Spinal cord (tissue), 10 donors: ENCODE data around the gene RANBP9. TPM values are rescaled to one million over a fixed set of nuclear protein-coding genes. Genes with fewer than 3 reads are reported as not detected.

Experiments used
- DNase-seq, 6 donors: peaks; one replicate each; pipeline versions ENCODE4 v3.0.0 to v3.0.0-alpha.2; 2013 to 2015; ENCODE audit warnings: low spot score in 6 of 6, low read depth in 4 of 6
- H3K27ac ChIP-seq: one replicate; pipeline ENCODE4 v1.5.1; 2013; ENCODE audit warnings: low read depth, low read length, control low read depth
- H3K27me3 ChIP-seq: one replicate; pipeline ENCODE4 v1.6.1; 2013; ENCODE audit warnings: low read length; ENCODE audit not compliant: control insufficient read depth, insufficient read depth
- H3K36me3 ChIP-seq: one replicate; pipeline ENCODE4 v1.6.1; 2013; ENCODE audit warnings: low read length; ENCODE audit not compliant: control insufficient read depth, insufficient read depth
- H3K4me1 ChIP-seq: one replicate; pipeline ENCODE4 v1.6.1; 2013; ENCODE audit warnings: low read length; ENCODE audit not compliant: control insufficient read depth, insufficient read depth
- H3K4me3 ChIP-seq: one replicate; pipeline ENCODE4 v1.5.1; 2013; ENCODE audit warnings: low read depth, low read length, control low read depth
- H3K9me3 ChIP-seq: one replicate; pipeline ENCODE4 v1.6.1; 2013; ENCODE audit warnings: low read length; ENCODE audit not compliant: control insufficient read depth, insufficient read depth
- WGBS: methylation state at CpG from one replicate; pipeline ENCODE4 v1.1.5; 2013; ENCODE audit warnings: missing lambda C conversion rate; ENCODE audit not compliant: insufficient coverage; 5-methylcytosine and 5-hydroxymethylcytosine counted together
- polyA plus RNA-seq, 2 donors: library from polyadenylated mRNA; unstranded; fragments of 120-200 nt; gene quantifications; one replicate each; pipeline ENCODE4 v1.2.1, GENCODE V29; 2013; ENCODE audit not compliant: insufficient read length in 2 of 2
- total RNA-seq, 2 donors: library from RNA; depleted of rRNA in 1 of 2; stranded (reverse); fragments of 120-200 nt in 1 of 2; fragments of >200 nt in 1 of 2; gene quantifications; one replicate each; pipeline versions ENCODE4 v1.2.3 to v1.2.4, GENCODE V29; 2013 to 2014
- donor health status: healthy.

Gene RANBP9
- total and polyA plus RNA-seq, 4 donors = 34.8 to 59.8 (median 56.1) TPM

DNA sequence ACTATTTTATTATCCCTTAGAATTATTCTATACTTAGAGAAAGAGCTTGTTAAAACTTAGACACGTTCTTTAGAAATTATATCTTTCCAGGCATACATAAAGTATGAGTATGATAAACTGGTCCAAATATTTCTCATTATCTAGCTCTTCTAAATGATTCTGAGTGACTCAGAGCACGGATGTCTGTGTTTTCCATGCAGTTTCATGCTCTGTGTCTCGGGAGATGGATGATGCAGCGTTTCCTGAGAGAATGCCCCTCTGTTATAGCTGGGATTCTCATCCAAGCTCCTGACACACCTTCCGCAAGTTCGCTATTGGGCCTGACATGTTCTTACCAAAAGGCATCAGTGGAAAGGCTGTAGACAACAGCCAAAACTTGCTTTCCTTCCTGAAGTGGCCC, 117.9 kb downstream of the RANBP9 start:
- no peak for DNase-seq
- Histone ChIP-seq H3K9me3 (no peaks in the 10 kb centered on the region), H3K27ac (no peak overlapping the region), H3K4me1 (no peaks in the 10 kb centered on the region), H3K27me3 (no peaks in the 10 kb centered on the region), H3K36me3 (peaks cover 53% of the 10 kb centered on the region), H3K4me3 (no peak overlapping the region)
- 90% methylated on average over 5 of the region's 6 CpGs for WGBS

DNA sequence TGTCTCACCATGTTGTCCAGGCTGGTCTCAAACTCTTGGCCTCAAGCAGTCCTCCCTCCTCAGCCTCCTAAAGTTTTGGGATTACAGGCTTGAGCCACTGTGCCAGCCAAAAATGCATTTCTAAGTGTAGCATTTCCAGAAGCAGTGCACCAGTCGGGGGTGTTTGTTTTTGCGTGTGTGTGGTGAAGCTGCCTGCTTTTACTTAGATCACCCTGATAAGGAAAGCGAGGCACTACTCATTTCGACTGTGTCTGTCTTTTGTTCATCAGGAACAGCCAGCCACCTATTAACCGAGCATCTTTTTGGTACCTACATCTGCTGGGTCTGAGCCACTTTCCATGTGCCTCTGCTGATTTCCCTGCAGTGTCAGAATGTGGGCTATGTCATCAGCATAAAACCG, 118.5 kb downstream of the RANBP9 start:
- H3K27me3 ChIP-seq = no peaks in the 10 kb centered on the region
- 88% methylated on average over 5 of the region's 6 CpGs for whole genome bisulfite sequencing
- no peaks in the 10 kb centered on the region for H3K4me1 ChIP-seq
- H3K36me3 ChIP-seq = peaks cover 48% of the 10 kb centered on the region
- DNase-seq = no peak
- no peak overlapping the region for H3K27ac ChIP-seq
- no peak overlapping the region for H3K4me3 ChIP-seq
- no peaks in the 10 kb centered on the region for H3K9me3 ChIP-seq

DNA sequence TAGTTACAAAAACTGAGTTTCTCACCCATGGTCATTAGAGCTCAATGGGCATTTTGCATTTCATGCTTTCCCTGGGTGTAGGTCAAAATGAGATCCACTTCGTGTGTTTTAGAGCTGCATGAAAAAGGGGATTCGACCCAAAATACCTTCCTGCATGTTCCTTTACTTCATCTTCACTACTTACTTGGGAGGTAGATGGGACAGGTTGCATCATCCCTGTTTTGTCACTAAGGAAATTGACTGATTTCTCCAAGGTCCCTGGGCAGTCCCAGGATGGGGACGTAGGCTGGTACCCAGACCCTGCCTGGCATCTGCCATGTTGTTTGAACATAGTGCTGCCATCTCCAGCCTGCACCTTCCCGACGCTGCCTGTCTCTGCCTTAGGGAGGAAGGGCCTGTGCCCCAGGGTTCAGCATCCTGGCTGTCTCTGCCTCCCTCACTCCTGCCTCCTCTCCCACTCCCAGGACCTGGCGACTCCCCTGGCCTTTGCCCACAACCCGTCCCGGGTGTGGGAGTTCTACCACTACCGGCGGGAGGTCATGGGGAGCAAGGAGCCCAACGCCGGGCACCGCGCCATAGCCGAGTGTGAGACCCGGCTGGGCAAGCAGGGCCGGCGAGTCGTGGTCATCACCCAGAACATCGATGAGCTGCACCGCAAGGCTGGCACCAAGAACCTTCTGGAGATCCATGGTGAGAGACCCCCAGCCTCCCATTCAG, 120.3 kb downstream of the RANBP9 start:
- H3K27ac ChIP-seq = no peak overlapping the region
- H3K9me3 ChIP-seq = no peaks in the 10 kb centered on the region
- H3K4me1 ChIP-seq = no peaks in the 10 kb centered on the region
- peaks cover 58% of the 10 kb centered on the region for H3K36me3 ChIP-seq
- DNase-seq = no peak
- H3K27me3 ChIP-seq = no peaks in the 10 kb centered on the region
- WGBS = 94% methylated on average over 18 of the region's 21 CpGs
- no peak overlapping the region for H3K4me3 ChIP-seq

DNA sequence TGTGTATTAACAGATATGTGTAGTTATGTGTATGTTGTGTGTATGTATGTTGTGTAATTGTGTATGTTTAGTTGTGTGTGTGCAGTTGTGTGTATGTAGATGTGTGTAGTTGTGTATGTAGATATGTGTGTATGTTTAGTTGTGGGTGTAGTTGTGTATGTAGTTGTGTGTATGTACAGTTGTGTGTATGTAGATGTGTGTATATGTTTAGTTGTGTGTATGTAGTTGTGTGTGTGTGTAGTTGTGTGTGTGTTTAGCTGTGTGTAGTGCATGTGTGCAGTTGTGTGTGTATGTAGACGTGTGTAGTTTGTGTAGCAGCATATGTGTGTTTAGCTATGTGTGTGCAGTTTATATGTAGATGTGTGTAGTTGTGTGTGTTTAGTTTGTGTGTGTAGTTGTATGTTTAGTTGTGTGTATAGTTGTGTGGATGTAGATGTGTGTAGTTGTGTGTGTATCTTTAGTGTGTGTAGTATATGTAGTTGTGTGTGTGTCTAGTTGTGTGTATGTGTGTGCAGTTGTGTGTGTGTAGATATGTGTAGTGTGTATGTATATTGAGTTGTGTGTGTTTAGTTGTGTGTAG, 121.0 kb downstream of the RANBP9 start:
- Histone ChIP-seq H3K27me3 (no peaks in the 10 kb centered on the region), H3K9me3 (no peaks in the 10 kb centered on the region), H3K4me3 (no peak overlapping the region), H3K36me3 (peaks cover 53% of the 10 kb centered on the region), H3K4me1 (no peaks in the 10 kb centered on the region), H3K27ac (no peak overlapping the region)
- WGBS = 100% methylated on average over 1 of the region's 1 CpG
- no peak for DNase-seq

DNA sequence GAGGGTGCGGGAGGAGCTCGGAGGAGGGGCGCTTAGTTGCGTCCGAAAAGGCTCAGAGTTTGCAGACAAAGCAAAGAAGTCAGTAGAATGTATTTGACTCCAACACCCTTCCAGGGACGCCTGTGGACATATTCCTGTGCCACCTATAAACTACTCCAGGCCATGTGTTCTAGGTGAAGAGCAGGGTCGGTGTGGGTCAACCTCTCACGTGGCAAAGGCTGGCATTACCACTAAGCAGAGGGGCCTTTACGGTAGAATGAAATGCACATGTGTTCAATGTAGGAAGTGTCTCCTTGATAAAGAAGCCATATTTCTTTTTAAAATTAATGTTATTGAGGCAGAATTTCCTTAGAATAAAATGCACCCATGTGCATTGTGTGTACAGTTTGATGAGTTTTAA, 121.8 kb downstream of the RANBP9 start:
- Histone ChIP-seq H3K27ac (no peak overlapping the region), H3K36me3 (peaks cover 49% of the 10 kb centered on the region), H3K9me3 (no peaks in the 10 kb centered on the region), H3K27me3 (no peaks in the 10 kb centered on the region), H3K4me1 (no peaks in the 10 kb centered on the region), H3K4me3 (no peak overlapping the region)
- no CpG with 5 or more reads among the region's 9 CpGs for WGBS
- DNase-seq = no peak

DNA sequence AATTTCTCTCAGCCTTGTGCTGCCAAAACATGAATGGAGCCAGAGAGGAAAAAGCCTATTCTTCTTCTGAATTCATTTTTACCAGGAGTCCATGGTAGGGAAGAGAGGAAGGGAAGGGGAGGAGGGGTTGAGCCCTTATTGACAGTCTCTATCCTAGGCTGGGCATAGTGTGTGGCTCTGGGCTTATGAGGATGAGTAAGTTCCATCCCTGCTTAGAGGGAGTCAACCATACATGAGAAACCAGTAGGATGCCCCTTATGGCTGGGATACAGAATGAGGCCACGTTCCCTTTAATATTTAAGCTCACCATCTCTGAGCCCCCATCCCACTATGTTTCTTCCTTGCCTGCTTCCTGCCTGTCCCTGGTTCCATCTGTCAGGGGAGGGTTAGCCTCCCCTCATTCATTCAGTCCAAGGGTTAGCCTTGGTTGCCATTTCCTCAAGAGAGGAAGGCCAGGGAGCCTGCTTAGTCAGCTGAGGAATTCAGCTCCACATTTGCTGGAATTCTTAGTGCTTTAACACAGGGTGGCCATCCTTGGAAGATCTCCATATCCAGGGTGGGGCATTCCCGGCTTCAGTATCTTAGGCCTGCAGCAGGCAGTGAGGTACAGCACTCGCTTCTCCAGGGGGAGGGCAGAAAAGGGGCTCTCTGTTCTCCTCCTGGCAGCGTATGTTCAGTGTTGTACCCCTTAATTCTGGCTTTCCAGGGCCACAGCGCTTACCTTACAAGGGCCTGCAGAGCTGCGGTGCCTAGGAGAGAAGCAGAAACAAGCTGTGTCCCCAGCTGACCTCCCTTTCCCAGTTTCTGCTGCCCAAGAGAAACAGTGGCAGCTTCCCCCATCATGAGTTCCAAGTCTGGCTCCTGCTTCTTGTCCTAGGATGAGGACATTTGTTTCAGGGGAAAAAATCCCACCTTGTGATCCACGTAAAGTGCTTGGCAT, 124.8 kb downstream of the RANBP9 start:
- DNase-seq = no peak
- Histone ChIP-seq H3K9me3 (no peaks in the 10 kb centered on the region), H3K27ac (no peak overlapping the region), H3K27me3 (no peaks in the 10 kb centered on the region), H3K4me3 (no peak overlapping the region), H3K4me1 (no peaks in the 10 kb centered on the region), H3K36me3 (peaks cover 42% of the 10 kb centered on the region)
- WGBS = 93% methylated on average over 6 of the region's 7 CpGs

DNA sequence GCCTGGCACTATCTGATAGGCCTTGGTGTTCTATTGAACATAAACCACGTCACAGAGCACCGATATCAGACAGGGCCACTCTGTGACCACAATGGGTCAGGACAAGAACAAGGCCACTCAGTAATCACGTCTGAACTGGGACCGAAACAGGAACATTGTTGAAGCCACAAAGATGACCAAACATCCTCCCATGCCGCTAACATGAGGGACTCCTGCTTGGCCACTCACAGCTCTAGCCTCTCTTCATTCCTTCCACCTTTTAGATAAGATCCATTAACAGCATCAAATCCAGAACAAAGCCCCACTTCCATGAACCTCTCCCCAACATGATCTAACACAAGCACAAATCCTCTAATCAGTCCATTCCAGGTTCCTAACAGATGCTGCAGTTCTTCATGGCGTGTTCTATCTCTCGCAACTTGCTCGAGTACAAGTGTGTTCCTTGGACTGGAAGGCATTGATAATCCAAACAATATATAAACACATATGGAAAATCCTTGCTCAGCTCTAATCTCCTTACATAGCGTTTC, 129.9 kb downstream of the RANBP9 start:
- no peaks in the 10 kb centered on the region for H3K4me1 ChIP-seq
- no peaks in the 10 kb centered on the region for H3K9me3 ChIP-seq
- no peaks in the 10 kb centered on the region for H3K27me3 ChIP-seq
- DNase-seq = no peak
- peaks cover 17% of the 10 kb centered on the region for H3K36me3 ChIP-seq
- H3K4me3 ChIP-seq = no peak overlapping the region
- 92% methylated on average over 5 of the region's 9 CpGs for WGBS
- H3K27ac ChIP-seq = no peak overlapping the region

DNA sequence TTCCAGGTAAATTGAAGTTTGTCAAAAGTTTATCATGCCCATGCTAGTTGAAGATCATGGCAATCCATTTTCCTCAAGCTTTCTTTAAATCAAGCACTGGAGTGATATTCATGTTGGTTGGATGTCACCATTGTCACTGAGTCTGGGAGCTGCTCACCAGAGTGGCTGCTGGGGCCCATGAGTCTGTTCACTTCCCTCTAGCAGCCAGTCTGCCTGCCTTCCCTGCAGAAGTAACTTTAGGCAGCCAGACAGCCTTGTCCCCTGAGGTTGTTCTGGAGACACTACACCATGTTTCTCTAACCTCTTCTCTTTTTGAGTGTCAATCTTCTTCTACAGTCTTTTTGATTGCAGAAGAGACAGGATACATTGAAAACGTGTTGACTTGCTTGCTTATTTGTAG, 131.7 kb downstream of the RANBP9 start:
- H3K27me3 ChIP-seq = no peaks in the 10 kb centered on the region
- H3K4me1 ChIP-seq = peaks cover 3% of the 10 kb centered on the region
- no peak overlapping the region for H3K4me3 ChIP-seq
- no CpG with 5 or more reads among the region's 1 CpG for WGBS
- no peaks in the 10 kb centered on the region for H3K9me3 ChIP-seq
- H3K36me3 ChIP-seq = peaks cover 14% of the 10 kb centered on the region
- H3K27ac ChIP-seq = no peak overlapping the region
- no peak for DNase-seq

DNA sequence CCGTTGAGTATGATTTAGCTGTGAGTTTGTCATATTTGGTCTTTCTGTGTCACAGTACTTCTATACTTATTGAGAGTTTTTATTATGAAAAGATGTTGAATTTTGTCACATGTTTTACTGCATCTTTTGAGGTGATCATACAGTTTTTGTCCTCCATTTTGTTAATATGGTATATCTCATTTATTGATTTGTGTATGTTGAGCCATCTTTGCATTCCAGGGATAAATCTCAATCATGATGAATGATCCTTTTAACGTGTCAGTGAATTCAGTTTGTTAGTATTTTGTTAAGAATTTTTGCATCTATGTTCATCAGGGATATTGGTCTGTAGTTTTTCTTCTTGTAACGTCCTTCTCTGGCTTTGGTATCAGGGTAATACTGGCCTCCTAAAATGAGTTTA, 133.7 kb downstream of the RANBP9 start:
- no peak overlapping the region for H3K27ac ChIP-seq
- WGBS = 80% methylated on average over 1 of the region's 3 CpGs
- H3K36me3 ChIP-seq = peaks cover 8% of the 10 kb centered on the region
- DNase-seq = no peak
- H3K9me3 ChIP-seq = no peaks in the 10 kb centered on the region
- no peaks in the 10 kb centered on the region for H3K27me3 ChIP-seq
- no peak overlapping the region for H3K4me3 ChIP-seq
- peaks cover 14% of the 10 kb centered on the region for H3K4me1 ChIP-seq
